Measurements from ENCODE around the gene DLG2. TPM values are rescaled to one million over a fixed set of nuclear protein-coding genes. Genes with fewer than 3 reads are reported as not detected.

Gene DLG2
- total and polyA plus RNA-seq, 4 donors, result 0.30 to 5.5 (median 0.68) TPM

DNA sequence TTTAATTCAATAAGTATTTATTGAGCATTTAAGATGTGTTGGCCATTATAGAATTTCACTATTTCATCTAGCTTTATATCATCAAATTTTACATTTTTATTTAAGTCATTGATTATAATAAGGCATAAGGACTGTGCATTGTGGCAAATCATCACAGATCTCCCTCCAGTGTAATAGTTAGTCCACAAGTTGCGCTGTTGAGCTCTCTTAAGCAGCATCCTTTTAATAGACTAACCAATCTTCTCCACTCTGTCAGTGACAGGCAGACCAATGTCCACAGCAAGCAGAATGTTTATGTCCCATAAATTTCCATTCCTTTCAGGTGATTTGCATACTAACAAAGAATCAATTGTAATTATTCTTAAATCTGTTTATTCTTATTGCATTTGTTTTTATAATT, 1745.7 kb downstream of the DLG2 start:
- no peaks in the 10 kb centered on the region for H3K4me1 ChIP-seq (ENCODE audit: control insufficient read depth in 4 of 4, insufficient read depth in 4 of 4, low read length in 3 of 4)
- H3K27me3 ChIP-seq (ENCODE audit: control insufficient read depth in 4 of 4, insufficient read depth in 4 of 4, low read length in 3 of 4), result no peaks in the 10 kb centered on the region
- H3K4me3 ChIP-seq (ENCODE audit: low read depth in 1 of 3, low read length in 3 of 3), result no peak overlapping the region
- H3K36me3 ChIP-seq (ENCODE audit: control insufficient read depth in 4 of 4, insufficient read depth in 3 of 4, low read depth in 1 of 4, low read length in 3 of 4), result no peaks in the 10 kb centered on the region
- DNase-seq (ENCODE audit: low spot score), result no peak
- H3K27ac ChIP-seq (ENCODE audit: low read depth in 1 of 2, low read length in 2 of 2), result no peak overlapping the region
- 98% methylated on average over 1 of the region's 1 CpG for WGBS
- H3K9me3 ChIP-seq (ENCODE audit: control insufficient read depth in 4 of 4, low read length in 3 of 4), result no peaks in the 10 kb centered on the region
- H3K9ac ChIP-seq (ENCODE audit: low read depth in 1 of 2, low read length in 2 of 2), result no peak overlapping the region
- peak in 1 of 2 donors; percentile 29 for TF ChIP-seq RAD21 (IDR thresholded peaks at IDR 0.05)
- no peak for TF ChIP-seq TAF1 (conservative IDR thresholded peaks at IDR 0.05)
- no peak for TF ChIP-seq EGR1 (IDR thresholded peaks at IDR 0.05; ENCODE audit: low read depth in 2 of 2)

DNA sequence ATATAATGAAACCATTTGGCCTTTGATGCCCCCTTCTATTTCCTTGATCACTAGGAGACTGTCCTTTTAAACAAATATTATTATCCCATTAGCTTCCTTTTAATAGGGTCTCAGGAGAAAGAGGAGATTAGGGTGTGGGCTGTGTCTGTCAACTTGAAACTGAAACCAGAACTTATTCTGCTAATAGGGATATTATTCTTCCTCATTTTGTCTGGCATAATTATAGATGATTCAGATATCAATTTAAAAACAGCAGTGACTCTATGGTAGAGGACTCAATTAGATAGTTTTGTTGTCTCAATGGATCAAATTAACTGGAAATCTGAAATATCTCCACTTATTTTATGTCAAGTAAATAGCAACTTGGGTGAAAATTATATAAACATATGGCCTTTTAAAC, 1756.1 kb downstream of the DLG2 start:
- Histone ChIP-seq H3K4me1 (ENCODE audit: control insufficient read depth in 4 of 4, insufficient read depth in 4 of 4, low read length in 3 of 4) (peaks cover 0 to 2% (median 0%) of the 10 kb centered on the region in 4 donors), H3K27ac (ENCODE audit: low read depth in 1 of 2, low read length in 2 of 2) (no peak overlapping the region), H3K4me3 (ENCODE audit: low read depth in 1 of 3, low read length in 3 of 3) (no peak overlapping the region), H3K36me3 (ENCODE audit: control insufficient read depth in 4 of 4, insufficient read depth in 3 of 4, low read depth in 1 of 4, low read length in 3 of 4) (peaks cover 0 to 3% (median 0%) of the 10 kb centered on the region in 4 donors), H3K9ac (ENCODE audit: low read depth in 1 of 2, low read length in 2 of 2) (no peak overlapping the region), H3K9me3 (ENCODE audit: control insufficient read depth in 4 of 4, low read length in 3 of 4) (no peaks in the 10 kb centered on the region), H3K27me3 (ENCODE audit: control insufficient read depth in 4 of 4, insufficient read depth in 4 of 4, low read length in 3 of 4) (no peaks in the 10 kb centered on the region)
- no peak for DNase-seq (ENCODE audit: low spot score)
- TF ChIP-seq RXRA (IDR thresholded peaks at IDR 0.05) (no peak), JUND (IDR thresholded peaks at IDR 0.05) (no peak), RAD21 (IDR thresholded peaks at IDR 0.05) (no peak), EGR1 (IDR thresholded peaks at IDR 0.05; ENCODE audit: low read depth in 2 of 2) (no peak), FOXA1 (IDR thresholded peaks at IDR 0.05) (no peak), HNF4G (IDR thresholded peaks at IDR 0.05) (no peak), NR2F2 (IDR thresholded peaks at IDR 0.05) (no peak)
- TF ChIP-seq, protein P1, sequence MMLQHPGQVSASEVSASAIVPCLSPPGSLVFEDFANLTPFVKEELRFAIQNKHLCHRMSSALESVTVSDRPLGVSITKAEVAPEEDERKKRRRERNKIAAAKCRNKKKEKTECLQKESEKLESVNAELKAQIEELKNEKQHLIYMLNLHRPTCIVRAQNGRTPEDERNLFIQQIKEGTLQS (IDR thresholded peaks at IDR 0.05), result no peak
- TF ChIP-seq, protein P2, sequence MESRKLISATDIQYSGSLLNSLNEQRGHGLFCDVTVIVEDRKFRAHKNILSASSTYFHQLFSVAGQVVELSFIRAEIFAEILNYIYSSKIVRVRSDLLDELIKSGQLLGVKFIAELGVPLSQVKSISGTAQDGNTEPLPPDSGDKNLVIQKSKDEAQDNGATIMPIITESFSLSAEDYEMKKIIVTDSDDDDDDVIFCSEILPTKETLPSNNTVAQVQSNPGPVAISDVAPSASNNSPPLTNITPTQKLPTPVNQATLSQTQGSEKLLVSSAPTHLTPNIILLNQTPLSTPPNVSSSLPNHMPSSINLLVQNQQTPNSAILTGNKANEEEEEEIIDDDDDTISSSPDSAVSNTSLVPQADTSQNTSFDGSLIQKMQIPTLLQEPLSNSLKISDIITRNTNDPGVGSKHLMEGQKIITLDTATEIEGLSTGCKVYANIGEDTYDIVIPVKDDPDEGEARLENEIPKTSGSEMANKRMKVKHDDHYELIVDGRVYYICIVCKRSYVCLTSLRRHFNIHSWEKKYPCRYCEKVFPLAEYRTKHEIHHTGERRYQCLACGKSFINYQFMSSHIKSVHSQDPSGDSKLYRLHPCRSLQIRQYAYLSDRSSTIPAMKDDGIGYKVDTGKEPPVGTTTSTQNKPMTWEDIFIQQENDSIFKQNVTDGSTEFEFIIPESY (IDR thresholded peaks at IDR 0.05), result no peak

DNA sequence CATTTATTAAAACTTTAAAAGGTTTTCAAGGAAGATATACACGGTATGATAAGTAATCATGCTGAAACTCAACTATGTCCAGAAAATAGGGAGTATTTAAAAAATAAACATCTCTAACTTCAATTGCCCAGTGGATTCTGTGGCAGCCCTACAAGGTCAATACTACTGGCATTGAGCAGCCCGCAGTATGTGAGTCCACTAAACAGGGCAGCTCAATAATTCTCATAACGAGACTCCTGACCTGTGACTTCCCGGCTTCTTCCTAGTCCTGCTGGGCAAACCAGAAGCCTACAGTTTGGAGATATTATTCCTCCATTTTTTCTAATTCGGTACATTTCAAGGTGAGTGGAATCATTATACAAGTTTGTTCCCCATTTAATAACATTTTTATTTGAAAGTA, 1760.5 kb downstream of the DLG2 start:
- Histone ChIP-seq H3K9me3 (ENCODE audit: control insufficient read depth in 4 of 4, low read length in 3 of 4) (no peaks in the 10 kb centered on the region), H3K4me1 (ENCODE audit: control insufficient read depth in 4 of 4, insufficient read depth in 4 of 4, low read length in 3 of 4) (peaks cover 0 to 2% (median 0%) of the 10 kb centered on the region in 4 donors), H3K4me3 (ENCODE audit: low read depth in 1 of 3, low read length in 3 of 3) (no peak overlapping the region), H3K27me3 (ENCODE audit: control insufficient read depth in 4 of 4, insufficient read depth in 4 of 4, low read length in 3 of 4) (no peaks in the 10 kb centered on the region), H3K9ac (ENCODE audit: low read depth in 1 of 2, low read length in 2 of 2) (no peak overlapping the region), H3K27ac (ENCODE audit: low read depth in 1 of 2, low read length in 2 of 2) (no peak overlapping the region), H3K36me3 (ENCODE audit: control insufficient read depth in 4 of 4, insufficient read depth in 3 of 4, low read depth in 1 of 4, low read length in 3 of 4) (no peaks in the 10 kb centered on the region)
- 52% methylated on average over 5 of the region's 5 CpGs for WGBS
- TF ChIP-seq FOXA2 (IDR thresholded peaks at IDR 0.05) (no peak), HNF4A (conservative IDR thresholded peaks at IDR 0.05) (peak; percentile 44 to 65), RAD21 (IDR thresholded peaks at IDR 0.05) (peak in 1 of 2 donors; percentile 37)
- no peak for DNase-seq (ENCODE audit: low spot score)
